GM12891 (cell line): ENCODE results near the gene ANKDD1A.

Experiments used
- POLR2A ChIP-seq: IDR thresholded peaks from 2 replicates; pipeline ENCODE4 v1.6.1; 2011; ENCODE audit warnings: low read depth, low read length, control low read depth
- POLR2AphosphoS5 ChIP-seq: IDR thresholded peaks from 2 replicates; pipeline ENCODE4 v1.6.1; 2011; ENCODE audit warnings: low read depth, low read length, control low read depth
- SPI1 ChIP-seq: IDR thresholded peaks from 2 replicates; pipeline ENCODE4 v1.6.1; 2011; ENCODE audit warnings: low read depth, low read length, control low read depth
- TAF1 ChIP-seq: IDR thresholded peaks from 2 replicates; pipeline ENCODE4 v1.6.1; 2011; ENCODE audit warnings: low read depth, low read length, control low read depth

- TF ChIP-seq POLR2AphosphoS5: no peak
- no peak for TF ChIP-seq TAF1
- TF ChIP-seq POLR2A: no peak
- no peak for TF ChIP-seq SPI1
These were observed 49.3 kb downstream of the ANKDD1A start for GRCh38 chr15:64961013-64961412.
